ENCODE data around the gene FIGNL2.
"Not testable (repeated sequence)": the region's sequence is repeated elsewhere in the genome, so short reads cannot be mapped to it uniquely, and the experiment has no call there.

Gene FIGNL2

GRCh38 chr12:51848326-51848727 lies at the start of gene FIGNL2:
TSS of gene FIGNL2 (minus strand) at chr12:51848718. CDS start at chr12:51822413, 26,305 bp downstream.
- no peak for TF ChIP-seq POLR2A (IDR thresholded peaks at IDR 0.05; ENCODE audit: low read depth, low read length)
- DNase-seq (ENCODE audit: insufficient read length, low spot score) (no peak), FAIRE-seq (no peak)

DNA sequence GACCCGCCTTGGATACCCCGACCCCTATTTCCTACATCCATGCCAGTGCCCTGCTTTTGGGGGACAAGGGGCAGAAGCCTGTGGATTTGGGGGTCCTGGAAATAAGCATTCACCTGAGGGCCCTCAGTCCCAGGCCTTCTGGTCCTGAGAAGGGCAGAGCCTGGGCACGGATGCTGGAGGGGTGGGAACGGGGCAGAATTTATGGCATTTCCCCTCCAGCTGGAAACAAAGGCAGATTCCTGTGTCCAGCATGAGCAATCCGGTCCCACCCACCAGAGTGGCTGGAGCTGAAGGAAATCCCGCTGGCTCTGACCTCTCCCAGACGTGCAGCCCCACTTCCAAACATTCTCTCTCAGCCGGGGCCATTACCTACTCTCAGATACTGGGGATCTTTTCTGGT lies 48.7 kb upstream of the FIGNL2 start:
- no peak for DNase-seq (ENCODE audit: insufficient read length, low spot score)
- no peak for TF ChIP-seq POLR2A (IDR thresholded peaks at IDR 0.05; ENCODE audit: low read depth, low read length)

DNA sequence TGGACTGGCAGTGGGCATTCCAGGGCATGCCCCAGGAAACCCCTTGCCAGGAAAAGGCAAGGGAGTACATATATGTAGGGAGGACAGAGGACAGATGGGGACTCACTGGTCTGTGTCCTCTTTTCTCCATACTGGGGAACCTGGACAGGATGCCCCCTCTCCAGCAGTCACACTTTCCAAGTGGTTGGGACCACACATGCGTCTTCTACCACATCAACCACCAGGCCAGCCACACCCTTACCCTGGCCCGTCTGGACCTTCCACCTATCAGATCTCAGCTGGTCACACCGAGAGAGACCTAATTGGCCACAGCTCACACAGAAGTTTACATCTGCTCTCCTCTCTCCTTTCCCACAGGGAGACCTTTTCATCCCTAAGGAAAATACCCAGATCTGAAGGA lies 47.7 kb upstream of the FIGNL2 start:
- FAIRE-seq, result no peak
- no peak for TF ChIP-seq POLR2A (IDR thresholded peaks at IDR 0.05; ENCODE audit: low read depth, low read length)
- DNase-seq (ENCODE audit: insufficient read length, low spot score), result no peak

More for the DNA sequence above, 48.7 kb upstream of the FIGNL2 start:
- FAIRE-seq, result no peak

GRCh38 chr12:51895378-51896135 lies 47.0 kb upstream of the FIGNL2 start:
- no peak for TF ChIP-seq POLR2A (IDR thresholded peaks at IDR 0.05; ENCODE audit: low read depth, low read length)
- DNase-seq (ENCODE audit: insufficient read length, low spot score) (no peak), FAIRE-seq (no peak)

DNA sequence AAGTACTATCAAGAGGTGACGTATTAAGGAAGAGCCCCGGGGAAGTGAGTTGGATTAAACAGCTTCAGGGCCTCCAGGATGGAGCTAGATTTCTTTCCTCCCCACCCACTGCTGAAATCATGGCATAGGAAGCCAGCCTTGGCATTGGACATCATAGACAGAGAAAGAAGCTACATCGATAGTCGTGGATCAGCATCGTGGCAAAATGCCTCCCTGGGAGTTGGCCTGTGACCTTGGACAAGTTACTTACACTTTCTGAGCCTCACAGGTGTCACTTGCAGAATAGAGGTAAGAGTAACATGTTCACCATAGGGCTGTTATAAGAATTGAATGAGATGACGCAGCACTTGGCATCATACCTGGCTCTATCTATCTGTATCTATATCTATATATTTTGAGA lies 45.3 kb upstream of the FIGNL2 start:
- DNase-seq (ENCODE audit: insufficient read length, low spot score) (no peak), FAIRE-seq (no peak)
- TF ChIP-seq POLR2A (IDR thresholded peaks at IDR 0.05; ENCODE audit: low read depth, low read length), result no peak

GRCh38 chr12:51891843-51892242 lies 43.3 kb upstream of the FIGNL2 start:
- FAIRE-seq, result no peak
- TF ChIP-seq POLR2A (IDR thresholded peaks at IDR 0.05; ENCODE audit: low read depth, low read length), result no peak
- no peak for DNase-seq (ENCODE audit: insufficient read length, low spot score)

GRCh38 chr12:51890511-51891171 lies 42.1 kb upstream of the FIGNL2 start:
- DNase-seq (ENCODE audit: insufficient read length, low spot score) (no peak), FAIRE-seq (no peak)
- no peak for TF ChIP-seq POLR2A (IDR thresholded peaks at IDR 0.05; ENCODE audit: low read depth, low read length)

- FAIRE-seq, result no peak
- TF ChIP-seq POLR2A (IDR thresholded peaks at IDR 0.05; ENCODE audit: low read depth, low read length), result no peak
- DNase-seq (ENCODE audit: insufficient read length, low spot score), result no peak
Observed at GRCh38 chr12:51890133-51890464, 41.6 kb upstream of the FIGNL2 start.

DNA sequence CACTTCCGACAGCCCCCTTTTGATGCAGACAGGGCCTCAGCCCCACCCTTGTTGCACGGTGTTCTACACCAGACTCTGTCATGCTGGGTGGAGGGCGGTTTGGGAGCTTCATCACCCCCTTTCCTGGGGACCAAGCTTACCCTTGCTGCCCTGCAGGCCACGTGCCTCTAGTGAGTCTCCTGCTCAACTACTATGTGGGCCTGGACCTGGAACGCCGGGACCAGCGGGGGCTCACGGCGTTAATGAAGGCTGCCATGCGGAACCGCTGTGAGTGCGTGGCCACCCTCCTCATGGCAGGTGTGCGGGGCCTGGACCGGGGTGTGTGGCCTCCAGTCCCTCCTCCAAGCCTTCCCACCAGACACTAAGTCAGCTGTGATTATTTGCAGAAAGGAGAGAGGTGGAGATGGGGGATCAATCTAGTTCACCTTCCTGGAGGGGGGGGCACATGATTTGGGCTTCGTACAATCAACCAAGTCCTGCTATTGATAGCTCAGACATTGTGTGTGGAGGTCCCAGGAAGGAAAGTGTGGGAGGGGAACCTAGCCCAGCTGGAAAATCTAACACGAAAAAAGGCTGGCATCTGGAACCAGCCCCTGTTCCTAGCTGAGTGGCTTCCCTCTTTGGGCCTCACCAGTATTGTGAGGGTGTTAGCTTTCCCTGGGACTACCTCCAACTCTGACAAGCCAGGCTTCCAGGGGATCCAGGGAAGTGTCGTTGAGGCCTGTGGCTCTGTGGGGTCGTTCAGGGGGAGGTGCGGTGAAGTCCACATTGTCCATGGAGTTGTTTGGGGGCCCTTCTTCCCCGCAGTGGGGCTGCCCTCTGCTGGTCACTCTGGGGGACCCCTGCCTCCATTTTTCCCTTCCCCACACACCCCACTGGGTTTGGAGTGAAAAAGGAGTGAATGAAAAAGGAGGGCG lies 41.0 kb upstream of the FIGNL2 start:
- no peak for TF ChIP-seq POLR2A (IDR thresholded peaks at IDR 0.05; ENCODE audit: low read depth, low read length)
- no peak for DNase-seq (ENCODE audit: insufficient read length, low spot score)
- FAIRE-seq, result no peak

DNA sequence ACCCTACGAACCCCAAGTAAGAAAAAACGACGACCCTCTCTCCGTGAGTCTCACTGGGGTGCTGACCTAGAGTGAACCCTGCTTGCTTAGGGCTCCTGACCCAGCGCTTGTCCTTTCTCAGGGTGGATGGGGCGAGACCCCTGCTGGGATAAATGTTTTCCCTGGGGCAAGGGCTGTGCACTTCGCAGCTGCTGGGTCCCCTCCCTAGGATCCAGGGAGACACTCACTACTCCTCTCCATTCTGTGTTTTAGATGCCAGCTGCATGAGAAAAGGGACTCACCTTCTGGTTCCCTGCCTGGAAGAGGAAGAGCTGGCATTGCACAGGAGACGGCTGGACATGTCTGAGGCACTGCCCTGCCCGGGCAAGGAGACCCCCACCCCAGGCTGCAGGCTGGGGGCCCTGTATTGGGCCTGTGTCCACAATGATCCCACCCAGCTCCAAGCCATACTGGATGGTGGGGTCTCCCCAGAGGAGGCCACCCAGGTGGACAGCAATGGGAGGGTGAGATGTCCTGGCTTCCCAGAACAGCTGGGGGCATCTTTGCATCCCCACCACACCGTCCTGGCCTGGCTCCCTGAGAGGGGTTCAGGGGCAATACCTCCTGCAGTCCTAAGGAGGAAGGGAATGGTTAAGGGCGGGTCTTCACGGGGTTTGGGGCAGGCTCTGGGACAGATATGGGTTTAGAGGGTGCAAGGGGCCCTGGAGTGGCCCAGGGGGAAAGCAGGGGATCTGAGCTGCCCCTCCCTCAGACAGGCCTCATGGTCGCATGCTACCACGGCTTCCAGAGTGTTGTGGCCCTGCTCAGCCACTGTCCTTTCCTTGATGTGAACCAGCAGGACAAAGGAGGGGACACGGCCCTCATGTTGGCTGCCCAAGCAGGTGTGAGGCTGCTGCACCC lies 40.0 kb upstream of the FIGNL2 start:
- no peak for TF ChIP-seq POLR2A (IDR thresholded peaks at IDR 0.05; ENCODE audit: low read depth, low read length)
- DNase-seq (ENCODE audit: insufficient read length, low spot score) (no peak), FAIRE-seq (no peak)

DNA sequence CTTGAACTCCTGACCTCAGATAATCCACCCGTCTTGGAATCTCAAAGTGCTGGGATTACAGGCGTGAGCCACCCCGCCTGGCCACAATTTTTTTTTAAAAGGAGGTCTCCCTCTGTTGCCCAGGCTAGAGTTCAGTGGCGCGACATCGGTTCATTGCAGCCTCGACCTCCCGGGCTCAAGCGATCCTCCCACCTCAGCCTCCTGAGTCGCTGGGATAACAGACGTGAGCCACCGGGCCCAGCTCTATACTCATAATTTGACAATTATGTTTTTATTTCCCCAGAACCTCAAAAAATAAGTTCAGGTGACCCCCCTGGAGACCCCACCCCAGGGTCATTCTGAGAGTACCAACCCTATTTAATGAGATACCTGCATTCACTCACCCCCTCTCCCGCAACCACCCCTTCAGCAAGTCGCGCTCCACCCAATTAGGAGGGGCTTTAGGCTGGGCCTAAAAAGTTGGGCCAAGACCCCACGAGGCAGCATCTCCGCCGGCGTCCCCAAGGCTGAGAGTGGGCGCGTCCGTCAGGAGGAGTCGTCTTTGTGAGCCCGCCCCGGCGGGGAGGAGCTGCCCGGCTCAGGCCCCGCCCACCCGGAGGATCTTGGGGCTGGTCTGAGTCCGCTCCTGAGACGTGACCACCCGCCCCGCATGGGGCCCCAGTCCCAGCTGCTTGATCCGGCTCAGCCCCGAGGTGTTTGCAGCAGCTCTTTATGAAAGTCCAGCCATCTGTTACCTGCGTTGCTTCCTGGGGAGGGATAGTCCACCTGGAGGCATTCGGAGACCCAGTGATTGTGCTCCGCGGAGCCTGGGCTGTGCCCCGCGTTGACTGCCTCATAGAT lies 39.2 kb upstream of the FIGNL2 start, which contains the start of gene ANKRD33:
Gene ANKRD33, plus strand, starts transcription at position 628 of the 840 bp plus-strand sequence. Its CDS starts 84 bp downstream, at position 712.
- FAIRE-seq (no peak), DNase-seq (ENCODE audit: insufficient read length, low spot score) (no peak)
- no peak for TF ChIP-seq POLR2A (IDR thresholded peaks at IDR 0.05; ENCODE audit: low read depth, low read length)

DNA sequence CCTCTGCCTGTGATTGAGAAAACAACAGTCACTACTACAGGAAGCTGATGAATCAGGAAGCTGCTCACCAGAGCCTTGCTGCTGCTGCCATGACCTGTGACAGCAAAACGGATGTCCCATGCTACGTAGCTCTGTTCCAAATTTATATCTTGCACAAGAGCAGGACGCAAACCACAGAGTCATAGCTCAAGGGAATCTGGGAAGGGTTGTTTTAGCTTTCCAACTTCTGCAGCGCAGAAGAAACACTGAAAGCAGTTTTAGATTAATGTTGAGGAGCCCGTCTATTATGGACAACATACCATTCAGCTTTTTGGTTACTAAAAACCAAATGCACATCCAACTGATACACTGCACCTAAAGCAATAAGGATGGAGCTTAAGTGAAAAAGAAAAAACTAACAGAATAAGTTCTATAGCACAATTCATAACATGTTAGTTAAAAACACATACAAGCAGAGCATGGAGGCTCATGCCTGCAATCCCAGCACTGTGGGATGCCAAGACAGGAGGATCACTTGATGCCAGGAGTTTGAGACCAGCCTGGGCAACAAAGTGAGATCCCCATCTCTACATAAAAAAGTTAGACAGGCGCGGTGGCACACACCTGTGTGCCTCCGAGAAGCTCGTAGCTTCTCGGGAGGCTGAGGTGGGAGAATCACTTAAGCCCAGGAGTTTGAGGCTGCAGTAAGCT lies 37.6 kb upstream of the FIGNL2 start:
- DNase-seq (ENCODE audit: insufficient read length, low spot score) (peak; percentile 90), FAIRE-seq (peak; percentile 96)
- no peak for TF ChIP-seq POLR2A (IDR thresholded peaks at IDR 0.05; ENCODE audit: low read depth, low read length)

DNA sequence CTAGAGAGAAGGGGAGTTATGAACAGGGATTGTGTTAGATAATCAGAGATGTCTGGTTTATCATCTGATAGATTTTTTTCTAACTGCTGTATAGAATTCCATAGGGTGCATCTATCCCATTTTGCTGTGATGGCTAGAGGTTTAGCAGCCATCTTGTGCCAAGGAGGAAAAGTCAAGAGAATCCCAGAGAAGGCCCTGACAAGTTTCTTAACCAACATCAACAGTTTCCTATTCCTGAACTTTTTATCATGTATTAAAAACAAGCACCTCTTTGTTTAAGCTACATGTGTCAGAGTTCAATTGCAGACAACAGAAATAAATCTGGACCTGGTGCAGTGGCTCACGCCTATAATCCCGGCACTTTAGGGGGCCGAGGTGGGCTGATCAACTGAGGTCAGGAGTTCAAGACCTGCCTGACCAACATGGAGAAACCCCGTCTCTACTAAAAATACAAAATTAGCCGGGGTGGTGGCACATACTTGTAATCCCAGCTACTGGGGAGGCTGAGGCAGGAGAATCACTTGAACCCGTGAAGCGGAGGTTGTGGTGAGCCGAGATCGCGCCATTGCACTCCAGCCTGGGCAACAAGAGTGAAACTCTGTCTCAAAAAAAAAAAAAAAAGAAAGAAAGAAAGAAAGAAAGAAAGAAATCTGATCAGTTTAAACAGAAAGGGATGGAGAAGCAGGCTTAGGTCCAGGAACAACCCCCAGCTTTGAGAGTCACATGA lies 36.9 kb upstream of the FIGNL2 start:
- not testable (repeated sequence) for FAIRE-seq; DNase-seq (ENCODE audit: insufficient read length, low spot score)
